Measurements from ENCODE around the gene HARBI1. TPM values are rescaled to one million over a fixed set of nuclear protein-coding genes. Genes with fewer than 3 reads are reported as not detected.

Gene HARBI1
- total RNA-seq, 1 experiment from 2014 or later: 4.4 TPM

DNA sequence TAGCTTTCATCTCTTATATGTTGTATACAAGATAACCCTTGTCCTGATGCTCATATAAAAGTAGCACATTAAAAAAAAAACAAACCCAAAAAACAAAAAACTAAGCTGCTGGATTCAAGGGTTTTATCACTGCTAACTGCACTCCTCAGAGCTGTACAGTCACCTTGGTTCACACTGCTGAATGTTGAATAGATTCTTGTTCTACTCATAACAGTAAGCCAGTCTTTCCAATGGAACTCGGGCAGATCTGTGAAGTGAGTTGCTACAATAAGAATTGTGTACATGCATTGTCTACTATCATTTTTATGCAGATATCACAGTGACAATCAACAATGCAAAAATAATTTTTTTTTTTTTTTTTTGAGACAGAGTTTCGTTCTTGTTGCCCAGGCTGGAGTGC lies 4.7 kb downstream of the HARBI1 start (continued):
- TF ChIP-seq NR3C1 (CRISPR knock-in tag; conservative IDR thresholded peaks at IDR 0.05; ENCODE audit: low read depth) (no peak), ZMAT4 (CRISPR knock-in tag; IDR thresholded peaks at IDR 0.05) (no peak), ZNF396 (CRISPR knock-in tag; IDR thresholded peaks at IDR 0.05; ENCODE audit: borderline replicate concordance) (no peak), CTCF (IDR thresholded peaks at IDR 0.05) (no peak)

GRCh38 chr11:46611526-46612304 lies 5.3 kb downstream of the HARBI1 start:
- Mint-ChIP-seq H3K27ac (no peak overlapping the region), H3K27me3 (ENCODE audit: low read depth) (no peaks in the 10 kb centered on the region), H3K4me1 (peaks cover 11% of the 10 kb centered on the region), H3K36me3 (no peaks in the 10 kb centered on the region), H3K9me3 (no peaks in the 10 kb centered on the region), H3K4me3 (no peak overlapping the region)
- ChIA-PET POLR2A (no interaction called here), CTCF (interaction anchor here (0.9 to 1.9 kb wide), 5 partner anchors 17 to 220 kb away, joined by 3 to 6 read pairs (median 5); partner anchors contain the start of genes AMBRA1 and CHRM4)
- DNase-seq (ENCODE audit: low spot score) (no peak), ATAC-seq (no peak)
- no peak for TF ChIP-seq ELF4 (CRISPR knock-in tag; IDR thresholded peaks at IDR 0.05; ENCODE audit: low read depth)
- TF ChIP-seq STAT6 (CRISPR knock-in tag; conservative IDR thresholded peaks at IDR 0.05; ENCODE audit: low read depth): no peak
- TF ChIP-seq CTCF (IDR thresholded peaks at IDR 0.05): no peak
- TF ChIP-seq, protein P1, sequence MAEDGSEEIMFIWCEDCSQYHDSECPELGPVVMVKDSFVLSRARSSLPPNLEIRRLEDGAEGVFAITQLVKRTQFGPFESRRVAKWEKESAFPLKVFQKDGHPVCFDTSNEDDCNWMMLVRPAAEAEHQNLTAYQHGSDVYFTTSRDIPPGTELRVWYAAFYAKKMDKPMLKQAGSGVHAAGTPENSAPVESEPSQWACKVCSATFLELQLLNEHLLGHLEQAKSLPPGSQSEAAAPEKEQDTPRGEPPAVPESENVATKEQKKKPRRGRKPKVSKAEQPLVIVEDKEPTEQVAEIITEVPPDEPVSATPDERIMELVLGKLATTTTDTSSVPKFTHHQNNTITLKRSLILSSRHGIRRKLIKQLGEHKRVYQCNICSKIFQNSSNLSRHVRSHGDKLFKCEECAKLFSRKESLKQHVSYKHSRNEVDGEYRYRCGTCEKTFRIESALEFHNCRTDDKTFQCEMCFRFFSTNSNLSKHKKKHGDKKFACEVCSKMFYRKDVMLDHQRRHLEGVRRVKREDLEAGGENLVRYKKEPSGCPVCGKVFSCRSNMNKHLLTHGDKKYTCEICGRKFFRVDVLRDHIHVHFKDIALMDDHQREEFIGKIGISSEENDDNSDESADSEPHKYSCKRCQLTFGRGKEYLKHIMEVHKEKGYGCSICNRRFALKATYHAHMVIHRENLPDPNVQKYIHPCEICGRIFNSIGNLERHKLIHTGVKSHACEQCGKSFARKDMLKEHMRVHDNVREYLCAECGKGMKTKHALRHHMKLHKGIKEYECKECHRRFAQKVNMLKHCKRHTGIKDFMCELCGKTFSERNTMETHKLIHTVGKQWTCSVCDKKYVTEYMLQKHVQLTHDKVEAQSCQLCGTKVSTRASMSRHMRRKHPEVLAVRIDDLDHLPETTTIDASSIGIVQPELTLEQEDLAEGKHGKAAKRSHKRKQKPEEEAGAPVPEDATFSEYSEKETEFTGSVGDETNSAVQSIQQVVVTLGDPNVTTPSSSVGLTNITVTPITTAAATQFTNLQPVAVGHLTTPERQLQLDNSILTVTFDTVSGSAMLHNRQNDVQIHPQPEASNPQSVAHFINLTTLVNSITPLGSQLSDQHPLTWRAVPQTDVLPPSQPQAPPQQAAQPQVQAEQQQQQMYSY (CRISPR knock-in tag; IDR thresholded peaks at IDR 0.05): no peak
- TF ChIP-seq ESRRA (CRISPR knock-in tag; IDR thresholded peaks at IDR 0.05; ENCODE audit: borderline replicate concordance): no peak
- TF ChIP-seq, protein P2, sequence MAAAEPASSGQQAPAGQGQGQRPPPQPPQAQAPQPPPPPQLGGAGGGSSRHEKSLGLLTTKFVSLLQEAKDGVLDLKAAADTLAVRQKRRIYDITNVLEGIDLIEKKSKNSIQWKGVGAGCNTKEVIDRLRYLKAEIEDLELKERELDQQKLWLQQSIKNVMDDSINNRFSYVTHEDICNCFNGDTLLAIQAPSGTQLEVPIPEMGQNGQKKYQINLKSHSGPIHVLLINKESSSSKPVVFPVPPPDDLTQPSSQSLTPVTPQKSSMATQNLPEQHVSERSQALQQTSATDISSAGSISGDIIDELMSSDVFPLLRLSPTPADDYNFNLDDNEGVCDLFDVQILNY (CRISPR knock-in tag; IDR thresholded peaks at IDR 0.05): no peak
- no peak for TF ChIP-seq ZNF263 (CRISPR knock-in tag; IDR thresholded peaks at IDR 0.05; ENCODE audit: low read depth)
- no peak for TF ChIP-seq ATF1 (CRISPR knock-in tag; IDR thresholded peaks at IDR 0.05)
- TF ChIP-seq ZBTB21 (CRISPR knock-in tag; IDR thresholded peaks at IDR 0.05; ENCODE audit: borderline replicate concordance): no peak
- no peak for TF ChIP-seq ETV6 (CRISPR knock-in tag; IDR thresholded peaks at IDR 0.05)
- no peak for TF ChIP-seq E2F1 (CRISPR knock-in tag; IDR thresholded peaks at IDR 0.05)
- TF ChIP-seq ZBTB43 (CRISPR knock-in tag; IDR thresholded peaks at IDR 0.05): no peak
- TF ChIP-seq HMGA2 (CRISPR knock-in tag; IDR thresholded peaks at IDR 0.05): no peak
- no peak for TF ChIP-seq TEAD1 (CRISPR knock-in tag; IDR thresholded peaks at IDR 0.05)
- TF ChIP-seq, protein P3, sequence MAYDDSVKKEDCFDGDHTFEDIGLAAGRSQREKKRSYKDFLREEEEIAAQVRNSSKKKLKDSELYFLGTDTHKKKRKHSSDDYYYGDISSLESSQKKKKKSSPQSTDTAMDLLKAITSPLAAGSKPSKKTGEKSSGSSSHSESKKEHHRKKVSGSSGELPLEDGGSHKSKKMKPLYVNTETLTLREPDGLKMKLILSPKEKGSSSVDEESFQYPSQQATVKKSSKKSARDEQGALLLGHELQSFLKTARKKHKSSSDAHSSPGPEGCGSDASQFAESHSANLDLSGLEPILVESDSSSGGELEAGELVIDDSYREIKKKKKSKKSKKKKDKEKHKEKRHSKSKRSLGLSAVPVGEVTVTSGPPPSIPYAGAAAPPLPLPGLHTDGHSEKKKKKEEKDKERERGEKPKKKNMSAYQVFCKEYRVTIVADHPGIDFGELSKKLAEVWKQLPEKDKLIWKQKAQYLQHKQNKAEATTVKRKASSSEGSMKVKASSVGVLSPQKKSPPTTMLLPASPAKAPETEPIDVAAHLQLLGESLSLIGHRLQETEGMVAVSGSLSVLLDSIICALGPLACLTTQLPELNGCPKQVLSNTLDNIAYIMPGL (CRISPR knock-in tag; IDR thresholded peaks at IDR 0.05): no peak
